Ascending aorta (tissue), 2 donors: ENCODE results near the gene RAP1GDS1. TPM values are rescaled to one million over a fixed set of nuclear protein-coding genes. Genes with fewer than 3 reads are reported as not detected.

Experiments
- DNase-seq, 2 donors: peaks; one replicate each; pipeline ENCODE4 v3.0.0-alpha.2; 2019; ENCODE audit warnings: low spot score in 2 of 2
- H3K27ac ChIP-seq, 2 donors: fragments of 200-600 bp; sonication (generic); one replicate each; pipeline ENCODE4 v1.5.1; 2016 to 2017; ENCODE audit warnings: mild to moderate bottlenecking in 1 of 2
- H3K27me3 ChIP-seq: fragments of 200-600 bp; sonication (generic); one replicate; pipeline ENCODE4 v1.5.1; 2017
- H3K36me3 ChIP-seq, 2 donors: fragments of 200-600 bp; sonication (generic); one replicate each; pipeline ENCODE4 v1.5.1; 2016
- H3K4me1 ChIP-seq, 2 donors: fragments of 200-600 bp; sonication (generic); one replicate each; pipeline ENCODE4 v1.5.1; 2016 to 2017; ENCODE audit warnings: mild to moderate bottlenecking in 1 of 2
- H3K4me3 ChIP-seq, 2 donors: fragments of 200-600 bp; sonication (generic); one replicate each; pipeline ENCODE4 v1.5.1; 2016 to 2017; ENCODE audit warnings: mild to moderate bottlenecking in 1 of 2
- H3K9me3 ChIP-seq, 2 donors: fragments of 200-600 bp; sonication (generic); one replicate each; pipeline ENCODE4 v1.5.1; 2016
- intact Hi-C: fragments of 100-400 bp; cut with DNase I; formaldehyde crosslinking; loops from one replicate; pipeline ENCODE4 v1.15.1; 2023
- total RNA-seq: library from RNA; depleted of rRNA; stranded (reverse); fragments of >200 nt; gene quantifications from one replicate; pipeline ENCODE4 v1.1.0, GENCODE V29; 2016
- TF ChIP-seq, protein P1 (sequence below), 3 experiments: fragments of 200-600 bp in 2 of 3; fragments of 450-650 bp in 1 of 3; sonication (generic) in 2 of 3; IDR thresholded peaks; one replicate each; pipeline ENCODE4 v1.5.1; 2016 to 2019; ENCODE audit warnings: antibody characterized with exemption in 3 of 3, mild to moderate bottlenecking in 1 of 3, moderate library complexity in 1 of 3

The RAP1GDS1 gene
- total RNA-seq, 1 donor from 2014 or later: 8.3 TPM

DNA sequence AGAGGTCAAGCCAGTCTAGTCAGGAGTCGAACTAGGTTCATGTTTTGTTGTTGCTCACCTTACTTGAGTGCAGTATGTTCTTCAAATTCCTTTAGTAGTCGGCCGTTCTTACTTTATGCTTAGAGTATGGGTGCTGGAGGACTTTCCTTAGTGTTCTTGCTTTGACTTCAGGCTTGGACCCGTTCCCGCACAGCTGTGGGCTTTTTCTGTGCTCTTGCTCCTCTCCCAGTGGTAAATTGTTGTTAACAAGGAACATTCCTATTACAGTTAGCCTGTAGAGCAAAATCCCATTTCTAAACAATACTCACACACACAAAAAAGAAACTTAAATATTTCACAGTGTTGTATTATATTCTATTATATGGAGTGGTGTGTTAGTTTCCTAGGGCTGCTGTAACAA, 113.5 kb downstream of the RAP1GDS1 start:
- Histone ChIP-seq H3K27ac (no peak overlapping the region), H3K4me3 (no peak overlapping the region), H3K27me3 (no peaks in the 10 kb centered on the region), H3K36me3 (no peaks in the 10 kb centered on the region), H3K9me3 (no peaks in the 10 kb centered on the region), H3K4me1 (no peaks in the 10 kb centered on the region)
- TF ChIP-seq, protein P1, sequence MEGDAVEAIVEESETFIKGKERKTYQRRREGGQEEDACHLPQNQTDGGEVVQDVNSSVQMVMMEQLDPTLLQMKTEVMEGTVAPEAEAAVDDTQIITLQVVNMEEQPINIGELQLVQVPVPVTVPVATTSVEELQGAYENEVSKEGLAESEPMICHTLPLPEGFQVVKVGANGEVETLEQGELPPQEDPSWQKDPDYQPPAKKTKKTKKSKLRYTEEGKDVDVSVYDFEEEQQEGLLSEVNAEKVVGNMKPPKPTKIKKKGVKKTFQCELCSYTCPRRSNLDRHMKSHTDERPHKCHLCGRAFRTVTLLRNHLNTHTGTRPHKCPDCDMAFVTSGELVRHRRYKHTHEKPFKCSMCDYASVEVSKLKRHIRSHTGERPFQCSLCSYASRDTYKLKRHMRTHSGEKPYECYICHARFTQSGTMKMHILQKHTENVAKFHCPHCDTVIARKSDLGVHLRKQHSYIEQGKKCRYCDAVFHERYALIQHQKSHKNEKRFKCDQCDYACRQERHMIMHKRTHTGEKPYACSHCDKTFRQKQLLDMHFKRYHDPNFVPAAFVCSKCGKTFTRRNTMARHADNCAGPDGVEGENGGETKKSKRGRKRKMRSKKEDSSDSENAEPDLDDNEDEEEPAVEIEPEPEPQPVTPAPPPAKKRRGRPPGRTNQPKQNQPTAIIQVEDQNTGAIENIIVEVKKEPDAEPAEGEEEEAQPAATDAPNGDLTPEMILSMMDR (IDR thresholded peaks at IDR 0.05): no peak
- DNase-seq: no peak
- intact Hi-C loops: no loop called here

DNA sequence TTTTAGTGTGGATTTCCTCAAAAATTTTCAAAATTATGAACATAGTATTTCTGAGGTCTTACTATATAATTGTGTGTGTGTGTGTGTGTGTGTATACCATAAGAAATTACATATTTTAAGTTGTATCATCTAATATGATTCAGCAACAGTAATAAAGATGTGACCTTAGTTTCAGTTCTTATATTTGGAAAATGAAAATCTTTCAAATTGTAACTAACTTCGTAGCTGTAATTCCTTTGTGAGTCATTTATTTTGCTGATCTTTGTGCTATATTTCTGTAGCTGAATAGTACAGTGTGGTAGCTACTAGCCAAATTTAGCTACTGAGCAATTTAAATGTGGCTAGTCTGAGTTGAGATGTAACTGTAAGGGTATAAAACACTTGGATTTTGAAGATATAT, 116.4 kb downstream of the RAP1GDS1 start:
- Histone ChIP-seq H3K4me3 (no peak overlapping the region), H3K27ac (no peak overlapping the region), H3K4me1 (no peaks in the 10 kb centered on the region), H3K27me3 (no peaks in the 10 kb centered on the region), H3K9me3 (no peaks in the 10 kb centered on the region), H3K36me3 (no peaks in the 10 kb centered on the region)
- TF ChIP-seq, protein P1 (IDR thresholded peaks at IDR 0.05): no peak
- intact Hi-C loops: no loop called here
- no peak for DNase-seq

DNA sequence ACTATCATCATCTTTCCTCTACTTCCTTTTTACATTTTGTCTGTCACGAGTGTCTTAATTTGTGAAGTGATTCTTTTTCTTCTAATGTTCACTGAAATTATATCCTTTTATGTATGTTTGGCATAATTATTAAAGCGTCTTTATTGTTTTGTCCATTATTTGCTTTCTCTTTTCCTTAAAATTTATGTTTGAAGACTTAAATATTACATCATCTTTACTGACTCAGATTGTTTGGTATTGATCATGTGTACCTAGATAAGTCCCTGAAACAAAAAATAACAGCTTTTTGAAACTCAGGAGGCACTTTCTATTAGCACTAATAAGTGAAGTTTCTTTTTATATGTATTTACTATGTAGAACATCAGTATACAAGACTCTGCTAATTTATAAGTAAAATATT, 120.1 kb downstream of the RAP1GDS1 start:
- no peak for DNase-seq
- H3K27me3 ChIP-seq: no peaks in the 10 kb centered on the region
- no peaks in the 10 kb centered on the region for H3K4me1 ChIP-seq
- H3K27ac ChIP-seq: no peak overlapping the region
- no peaks in the 10 kb centered on the region for H3K36me3 ChIP-seq
- no peaks in the 10 kb centered on the region for H3K9me3 ChIP-seq
- intact Hi-C loops: no loop called here
- TF ChIP-seq, protein P1 (IDR thresholded peaks at IDR 0.05): no peak
- no peak overlapping the region for H3K4me3 ChIP-seq

DNA sequence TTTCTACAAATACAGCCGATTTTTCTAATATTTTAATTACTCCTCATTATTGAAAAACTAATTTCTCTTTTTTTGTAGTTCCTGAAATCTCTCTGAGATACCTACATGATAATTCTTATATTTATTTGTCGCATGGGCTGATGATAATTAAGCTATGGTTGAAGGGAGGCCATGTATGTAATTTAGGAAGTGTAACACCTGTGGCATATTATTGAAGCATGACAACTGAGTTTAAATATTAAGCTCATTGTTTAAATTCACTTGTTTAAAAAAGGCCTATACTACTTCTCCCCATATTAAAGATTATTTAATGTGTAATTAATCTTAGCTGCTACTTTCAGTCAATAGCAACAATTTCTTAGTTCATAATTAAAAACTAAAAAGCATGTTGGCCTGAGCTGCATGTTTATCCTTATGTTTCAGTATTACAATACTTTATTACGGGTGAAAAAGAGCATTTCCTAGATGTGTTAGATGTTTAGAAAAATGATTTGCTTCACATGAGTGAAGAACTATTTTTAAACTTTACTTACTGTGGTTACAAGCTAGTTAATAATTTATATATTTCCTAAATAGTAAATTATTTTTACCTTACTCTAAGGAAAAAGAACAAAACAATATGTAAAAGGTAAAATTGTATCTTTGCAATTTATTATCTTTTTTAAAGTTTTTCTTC, 122.4 kb downstream of the RAP1GDS1 start:
- Histone ChIP-seq H3K27ac (no peak overlapping the region), H3K4me3 (no peak overlapping the region), H3K9me3 (no peaks in the 10 kb centered on the region), H3K27me3 (no peaks in the 10 kb centered on the region), H3K4me1 (no peaks in the 10 kb centered on the region), H3K36me3 (no peaks in the 10 kb centered on the region)
- DNase-seq: no peak
- TF ChIP-seq, protein P1 (IDR thresholded peaks at IDR 0.05): no peak
- intact Hi-C loops: no loop called here

DNA sequence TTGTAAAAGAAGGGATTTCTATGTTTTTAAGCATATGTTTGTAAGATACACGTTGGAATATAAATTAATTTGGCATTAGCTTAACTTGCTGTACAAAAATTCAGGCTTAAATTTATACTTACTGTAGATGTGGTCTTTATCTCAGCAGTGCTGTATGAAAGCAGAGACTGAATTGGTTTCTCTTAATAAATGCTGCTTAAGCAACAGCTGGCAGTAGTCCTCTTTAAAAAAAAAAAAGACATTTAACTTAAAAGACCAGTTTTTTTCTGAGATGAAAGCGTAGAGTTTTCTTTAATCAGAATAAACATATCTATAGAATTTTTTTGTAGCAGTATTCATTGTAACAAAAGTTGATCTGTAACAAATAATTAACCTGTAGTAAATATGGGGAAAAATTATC, 124.6 kb downstream of the RAP1GDS1 start:
- no peak overlapping the region for H3K27ac ChIP-seq
- intact Hi-C loops: no loop called here
- H3K36me3 ChIP-seq: peaks cover 0 to 3% of the 10 kb centered on the region in 2 donors
- no peaks in the 10 kb centered on the region for H3K9me3 ChIP-seq
- H3K4me3 ChIP-seq: no peak overlapping the region
- TF ChIP-seq, protein P1 (IDR thresholded peaks at IDR 0.05): no peak
- no peak for DNase-seq
- no peaks in the 10 kb centered on the region for H3K4me1 ChIP-seq
- no peaks in the 10 kb centered on the region for H3K27me3 ChIP-seq
